ENCODE results near the gene DNAJB11.
A peak's percentile ranks its signal among the peaks of the same experiment; 100 is the strongest.
"Not testable (repeated sequence)": the region's sequence is repeated elsewhere in the genome, so short reads cannot be mapped to it uniquely, and the experiment has no call there.

DNAJB11 gene

DNA sequence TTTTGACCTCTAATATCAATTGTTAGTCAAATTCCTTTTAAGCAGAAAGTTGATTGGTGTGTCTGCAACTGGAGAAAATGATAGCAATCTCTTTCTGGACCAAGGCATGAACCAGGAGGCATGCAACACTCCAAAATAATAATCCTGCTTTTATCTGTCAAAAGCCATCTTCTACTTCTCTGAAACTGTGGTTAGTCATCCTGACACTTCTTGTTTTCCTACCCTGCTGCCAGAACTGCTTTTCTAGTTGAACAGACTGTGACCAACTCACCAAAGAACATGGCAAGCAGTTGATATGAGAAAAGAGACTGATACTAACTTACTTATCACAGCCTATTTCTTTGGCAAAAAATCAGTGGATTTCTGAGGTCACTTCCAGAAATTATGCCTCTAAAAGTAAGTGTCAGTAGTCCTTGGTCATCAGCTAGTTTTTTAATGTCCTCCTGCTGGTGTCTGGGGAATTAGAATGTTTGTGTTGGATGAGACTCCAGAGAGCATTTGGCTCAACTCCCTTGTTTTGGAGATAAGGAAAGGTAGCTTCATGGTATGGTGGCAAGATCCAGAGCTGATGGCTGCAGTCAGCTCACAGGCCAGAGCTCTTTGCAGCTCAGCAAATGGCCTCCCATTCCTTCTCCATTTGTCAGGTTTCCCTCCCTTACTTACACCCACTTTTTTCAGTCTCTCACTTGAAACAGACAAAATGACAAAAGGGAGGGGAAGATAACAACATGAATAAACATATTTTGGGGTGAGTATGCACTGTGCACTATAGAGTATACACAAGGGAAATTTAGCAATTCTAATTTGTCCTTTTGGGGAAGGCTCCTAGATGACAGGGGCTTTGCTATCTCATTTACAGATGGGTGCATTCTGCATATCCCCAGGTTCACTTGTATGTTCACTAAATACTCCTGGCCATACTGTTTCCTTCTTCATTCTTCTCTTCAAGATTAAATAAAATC is 33.4 kb upstream of the DNAJB11 start:
- Mint-ChIP-seq H3K36me3 (ENCODE audit: low read depth) (peaks cover 21% of the 10 kb centered on the region), H3K9me3 (no peaks in the 10 kb centered on the region), H3K4me1 (ENCODE audit: low read depth) (peaks cover 41% of the 10 kb centered on the region), H3K4me3 (no peak overlapping the region), H3K27ac (no peak overlapping the region), H3K27me3 (ENCODE audit: low read depth) (peaks cover 27% of the 10 kb centered on the region)

DNA sequence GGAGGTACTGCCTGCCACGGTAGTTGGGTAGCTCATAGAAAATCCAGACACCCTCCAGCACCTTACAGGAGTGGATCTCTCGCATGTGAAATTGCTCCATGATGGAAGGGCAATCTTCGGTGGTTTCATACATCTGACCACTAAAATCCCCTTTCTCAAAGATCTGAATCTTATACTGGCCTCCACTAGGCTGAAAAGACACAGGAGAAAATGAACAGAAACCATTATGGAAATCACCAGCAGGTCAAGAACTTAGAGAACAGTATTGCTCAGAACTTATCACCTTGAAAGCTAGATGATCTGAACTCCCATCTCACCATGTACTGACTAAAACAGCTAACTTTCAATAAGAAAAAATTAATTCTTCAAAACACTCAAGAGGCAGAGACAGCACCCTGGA is 31.7 kb upstream of the DNAJB11 start:
- Mint-ChIP-seq H3K4me3 (no peak overlapping the region), H3K36me3 (ENCODE audit: low read depth) (peaks cover 25% of the 10 kb centered on the region), H3K27ac (no peak overlapping the region), H3K9me3 (no peaks in the 10 kb centered on the region), H3K27me3 (ENCODE audit: low read depth) (peaks cover 27% of the 10 kb centered on the region), H3K4me1 (ENCODE audit: low read depth) (peaks cover 39% of the 10 kb centered on the region)

DNA sequence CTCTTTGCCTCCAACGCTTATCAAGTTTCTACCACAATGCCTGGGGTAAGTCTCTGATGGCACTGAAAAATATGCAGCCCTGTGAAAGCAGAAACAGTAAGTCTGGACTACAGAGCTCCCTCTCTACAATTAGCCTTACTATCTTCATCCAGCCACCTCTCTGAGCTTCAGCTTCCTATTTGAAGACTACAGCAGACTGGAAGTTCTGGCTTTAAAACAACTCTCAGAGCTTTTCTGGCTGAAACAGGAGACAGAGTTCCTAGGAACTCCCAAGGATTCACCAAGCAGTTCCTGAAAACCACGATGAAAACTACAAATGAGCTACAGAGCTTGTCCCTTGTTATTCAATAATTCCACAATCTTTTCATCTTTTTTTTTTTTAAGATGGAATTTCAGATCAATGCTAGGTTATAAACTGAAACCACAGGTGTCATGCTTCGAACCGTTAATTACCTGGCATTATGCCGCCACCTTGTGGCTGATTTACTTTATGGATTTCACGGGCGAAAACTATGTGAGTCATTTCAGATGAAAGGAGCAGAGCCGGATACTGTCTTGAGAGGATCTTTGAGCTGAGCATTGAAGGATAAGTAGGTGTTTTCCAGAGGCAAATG is 30.2 kb upstream of the DNAJB11 start:
- Mint-ChIP-seq H3K27ac (peak overlapping the region; percentile 19), H3K9me3 (no peaks in the 10 kb centered on the region), H3K27me3 (ENCODE audit: low read depth) (peaks cover 20% of the 10 kb centered on the region), H3K4me3 (no peak overlapping the region), H3K36me3 (ENCODE audit: low read depth) (peaks cover 23% of the 10 kb centered on the region), H3K4me1 (ENCODE audit: low read depth) (peaks cover 24% of the 10 kb centered on the region)

- Mint-ChIP-seq H3K36me3 (ENCODE audit: low read depth) (peaks cover 21% of the 10 kb centered on the region), H3K27me3 (ENCODE audit: low read depth) (peaks cover 15% of the 10 kb centered on the region), H3K4me3 (no peak overlapping the region), H3K4me1 (ENCODE audit: low read depth) (peaks cover 22% of the 10 kb centered on the region), H3K27ac (peak overlapping the region; percentile 19), H3K9me3 (no peaks in the 10 kb centered on the region)
Observed at GRCh38 chr3:186540835-186541226, 29.7 kb upstream of the DNAJB11 start.

DNA sequence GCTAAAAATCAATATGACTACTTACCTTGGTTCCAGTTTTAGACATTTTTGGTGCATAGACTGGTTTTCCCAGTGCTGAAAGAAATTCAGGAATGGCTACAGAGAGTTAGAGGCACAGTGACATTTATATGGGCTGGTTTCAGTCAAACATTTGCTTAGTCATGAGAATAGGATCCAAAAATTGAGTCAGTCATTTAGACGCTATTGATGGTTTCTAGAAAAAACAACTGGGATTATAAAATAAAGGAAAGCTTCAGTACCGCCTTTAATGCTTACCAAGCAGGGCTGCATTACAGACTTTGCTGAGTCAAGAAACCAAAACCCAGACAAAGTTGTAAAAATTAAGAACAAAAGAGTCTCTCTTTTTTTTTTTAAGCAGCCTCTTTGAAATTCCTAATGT is 26.2 kb upstream of the DNAJB11 start, which contains the start of gene CRYGS:
Gene CRYGS, minus strand, starts transcription at position 100 of the 400 bp plus-strand sequence. Its CDS starts 54 bp downstream, at position 46.
- Mint-ChIP-seq H3K27me3 (ENCODE audit: low read depth) (no peaks in the 10 kb centered on the region), H3K4me1 (ENCODE audit: low read depth) (peaks cover 11% of the 10 kb centered on the region), H3K36me3 (ENCODE audit: low read depth) (peaks cover 12% of the 10 kb centered on the region), H3K4me3 (no peak within 1 kb of the TSS), H3K9me3 (no peaks in the 10 kb centered on the region), H3K27ac (no peak within 1 kb of the TSS)

DNA sequence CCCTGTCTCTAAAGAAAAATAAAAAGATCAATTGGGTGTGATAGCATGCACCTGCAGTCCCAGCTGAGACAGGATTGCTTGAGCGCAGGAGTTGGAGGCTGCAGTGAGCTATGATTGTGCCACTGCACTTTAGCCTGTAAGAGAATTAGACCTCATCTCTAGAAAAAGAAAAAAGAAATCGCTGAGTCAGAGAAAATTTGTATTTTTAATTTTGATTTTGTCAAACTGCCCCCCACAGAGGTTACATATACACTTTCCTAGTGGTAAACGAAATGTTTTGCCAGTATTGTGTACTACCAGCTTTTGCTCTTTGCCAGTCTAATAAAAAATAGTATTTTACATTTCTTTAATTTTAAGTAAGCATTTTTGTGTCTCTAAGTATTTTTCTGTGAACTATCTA is 21.0 kb upstream of the DNAJB11 start:
- peaks cover 14% of the 10 kb centered on the region for H3K36me3 Mint-ChIP-seq (ENCODE audit: low read depth)
- no peaks in the 10 kb centered on the region for H3K27me3 Mint-ChIP-seq (ENCODE audit: low read depth)
- H3K4me3 Mint-ChIP-seq: no peak overlapping the region
- H3K4me1 Mint-ChIP-seq (ENCODE audit: low read depth): no peaks in the 10 kb centered on the region
- no peak overlapping the region for H3K27ac Mint-ChIP-seq
- H3K9me3 Mint-ChIP-seq: no peaks in the 10 kb centered on the region

- Mint-ChIP-seq H3K27ac (no peak overlapping the region), H3K4me3 (no peak overlapping the region), H3K36me3 (ENCODE audit: low read depth) (peaks cover 20% of the 10 kb centered on the region), H3K27me3 (ENCODE audit: low read depth) (no peaks in the 10 kb centered on the region), H3K9me3 (no peaks in the 10 kb centered on the region), H3K4me1 (ENCODE audit: low read depth) (no peaks in the 10 kb centered on the region)
Observed at GRCh38 chr3:186551387-186551786, 19.1 kb upstream of the DNAJB11 start.

DNA sequence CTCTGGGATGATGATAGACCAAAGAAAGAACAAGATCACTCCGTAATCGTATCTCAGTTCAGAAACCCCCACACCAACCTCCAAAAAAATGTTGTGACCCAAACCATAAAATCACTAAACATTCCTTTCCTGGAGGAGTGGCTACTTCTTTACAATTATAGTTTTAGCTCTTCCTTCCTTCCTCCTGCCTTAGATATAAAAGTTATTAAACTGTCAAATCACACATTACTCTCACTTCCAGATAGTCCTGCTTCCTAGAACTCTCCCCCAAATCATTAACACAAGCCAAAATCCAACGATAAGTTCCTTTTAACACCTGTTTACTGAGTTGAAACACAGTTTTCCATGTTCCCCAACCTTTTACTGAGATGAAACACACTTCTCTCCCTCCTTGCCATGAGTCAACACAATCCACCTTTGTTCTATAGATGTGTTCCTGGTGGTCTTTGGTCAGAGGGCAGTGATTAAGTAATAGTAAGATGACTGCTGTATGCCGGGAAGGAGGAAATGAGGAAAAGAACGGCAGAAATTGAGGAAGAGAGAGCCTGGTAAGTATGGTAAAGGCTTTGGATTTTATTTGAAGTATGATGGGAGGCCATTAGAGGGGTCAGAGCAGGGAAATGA is 18.0 kb upstream of the DNAJB11 start:
- Mint-ChIP-seq H3K27ac (no peak overlapping the region), H3K4me3 (no peak overlapping the region), H3K36me3 (ENCODE audit: low read depth) (peaks cover 23% of the 10 kb centered on the region), H3K4me1 (ENCODE audit: low read depth) (no peaks in the 10 kb centered on the region), H3K9me3 (no peaks in the 10 kb centered on the region), H3K27me3 (ENCODE audit: low read depth) (no peaks in the 10 kb centered on the region)

DNA sequence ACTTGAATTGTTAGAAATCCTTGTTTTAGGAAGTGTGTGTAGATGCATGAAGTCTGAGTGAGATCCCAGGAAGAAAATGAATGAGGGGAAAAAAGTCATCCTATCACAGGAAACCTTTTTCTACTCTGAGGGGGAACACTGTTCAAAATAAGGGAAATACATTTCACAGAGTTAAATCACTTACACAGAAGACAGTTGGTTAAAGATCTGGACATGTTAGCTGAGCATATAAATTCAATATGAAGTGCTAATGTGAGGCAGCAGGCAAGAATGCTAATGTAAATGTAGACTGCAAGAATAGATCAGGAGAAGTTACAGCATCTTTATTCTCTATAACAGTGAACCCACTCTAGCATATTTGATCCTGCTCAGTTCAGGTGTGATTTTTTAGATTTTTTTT is 5.9 kb upstream of the DNAJB11 start:
- Mint-ChIP-seq H3K36me3 (ENCODE audit: low read depth) (peaks cover 23% of the 10 kb centered on the region), H3K27ac (peak overlapping the region; percentile 20), H3K27me3 (ENCODE audit: low read depth) (no peaks in the 10 kb centered on the region), H3K9me3 (no peaks in the 10 kb centered on the region), H3K4me1 (ENCODE audit: low read depth) (peaks cover 37% of the 10 kb centered on the region), H3K4me3 (no peak overlapping the region)

- peak overlapping the region; percentile 96 for H3K27ac Mint-ChIP-seq
- H3K9me3 Mint-ChIP-seq: no peaks in the 10 kb centered on the region
- peaks cover 19% of the 10 kb centered on the region for H3K36me3 Mint-ChIP-seq (ENCODE audit: low read depth)
- H3K4me1 Mint-ChIP-seq (ENCODE audit: low read depth): peaks cover 43% of the 10 kb centered on the region
- H3K4me3 Mint-ChIP-seq: peak overlapping the region; percentile 94
- no peaks in the 10 kb centered on the region for H3K27me3 Mint-ChIP-seq (ENCODE audit: low read depth)
Observed at GRCh38 chr3:186566772-186567071, 3.8 kb upstream of the DNAJB11 start.

DNA sequence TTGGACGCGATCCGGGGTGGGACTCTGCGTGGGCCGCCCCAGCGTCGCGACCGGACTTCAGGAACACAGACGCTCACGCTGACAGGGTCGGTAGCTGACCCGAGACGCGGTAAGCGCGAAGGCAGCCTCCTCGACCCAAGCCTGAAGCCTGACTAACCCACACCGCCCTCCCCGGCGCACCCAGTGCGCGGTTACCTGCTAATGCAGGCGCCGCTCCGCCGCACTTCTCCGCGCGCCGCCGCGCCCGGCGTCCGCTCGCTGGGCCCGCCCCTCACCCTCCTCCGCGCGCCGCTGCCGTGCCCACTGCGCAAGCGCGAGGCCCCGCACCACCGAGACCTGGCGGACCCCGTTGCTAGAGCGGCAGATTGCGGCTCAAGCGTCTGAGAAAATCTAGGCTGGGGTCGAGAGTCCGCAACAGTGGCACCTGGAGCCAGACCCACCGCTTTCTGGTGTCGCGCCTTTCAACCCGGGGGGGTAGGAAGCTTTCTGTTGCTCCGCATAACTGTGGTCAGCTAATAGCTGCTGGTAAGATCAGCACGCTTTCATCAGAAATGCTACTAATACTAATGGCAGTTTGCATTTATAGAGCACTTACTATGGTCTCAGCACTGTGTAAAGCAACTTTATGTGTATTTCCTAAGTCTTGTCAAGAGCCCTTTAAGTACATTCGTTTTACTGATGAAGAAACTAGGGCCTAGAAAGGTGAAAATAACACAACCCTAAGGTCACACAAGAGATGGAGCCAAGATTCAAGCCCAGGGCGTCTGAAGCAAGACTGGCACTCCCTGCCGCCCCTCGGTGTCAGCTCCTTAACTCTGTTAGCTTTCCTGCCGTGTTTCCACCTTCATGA is 3.2 kb upstream of the DNAJB11 start, which contains the start of gene TBCCD1:
Gene TBCCD1, minus strand, starts transcription at position 268 of the 850 bp plus-strand sequence. CDS start 3,010 bp downstream, outside the sequence.
- H3K27ac Mint-ChIP-seq: peak within 1 kb of the TSS; percentile 96
- H3K36me3 Mint-ChIP-seq (ENCODE audit: low read depth): peaks cover 15% of the 10 kb centered on the region

GRCh38 chr3:186569361-186569760 is 1.2 kb upstream of the DNAJB11 start:
- H3K27ac Mint-ChIP-seq: peak overlapping the region; percentile 99
- peaks cover 16% of the 10 kb centered on the region for H3K36me3 Mint-ChIP-seq (ENCODE audit: low read depth)
- H3K4me1 Mint-ChIP-seq (ENCODE audit: low read depth): peaks cover 47% of the 10 kb centered on the region
- not testable (repeated sequence) for H3K9me3 Mint-ChIP-seq; H3K27me3 Mint-ChIP-seq (ENCODE audit: low read depth)
- peak overlapping the region; percentile 96 for H3K4me3 Mint-ChIP-seq

More for the DNA sequence above, 3.2 kb upstream of the DNAJB11 start, which contains the start of gene TBCCD1:
- Mint-ChIP-seq H3K9me3 (no peaks in the 10 kb centered on the region), H3K4me3 (peak within 1 kb of the TSS; percentile 94), H3K27me3 (ENCODE audit: low read depth) (no peaks in the 10 kb centered on the region), H3K4me1 (ENCODE audit: low read depth) (peaks cover 45% of the 10 kb centered on the region)

DNA sequence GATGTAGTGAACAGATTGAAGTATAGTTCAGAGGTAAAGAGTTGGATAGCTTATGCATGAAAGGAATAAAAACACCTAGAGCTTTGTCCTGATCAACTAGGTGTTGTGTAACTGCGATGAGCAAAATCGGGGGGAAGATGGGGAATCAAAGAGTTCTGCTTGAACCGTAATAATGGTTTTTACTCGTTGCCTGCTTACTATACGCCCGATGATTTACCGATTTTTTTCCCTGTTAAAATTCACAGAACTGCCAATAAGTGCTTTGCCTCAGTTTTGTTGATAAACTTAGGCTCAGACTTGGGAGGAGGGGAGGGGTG is 783 bp upstream of the DNAJB11 start:
- Mint-ChIP-seq H3K27me3 (ENCODE audit: low read depth) (no peaks in the 10 kb centered on the region), H3K4me1 (ENCODE audit: low read depth) (peaks cover 47% of the 10 kb centered on the region), H3K4me3 (peak overlapping the region; percentile 96), H3K36me3 (ENCODE audit: low read depth) (peaks cover 17% of the 10 kb centered on the region), H3K27ac (peak overlapping the region; percentile 99), H3K9me3 (no peaks in the 10 kb centered on the region)

All from T-helper 1 cell treated with Interleukin-12 subunit alpha and Interleukin-12 subunit beta and Interleukin-4 antibody, amounts not matched to agents 30 μg/mL and 1 μg/mL, for 36 hours (primary cell).